GM12875 (cell line): ENCODE results near the gene SLC38A4.

Experiments
- H3K4me3 ChIP-seq: one replicate; pipeline ENCODE4 v1.5.1; 2011; ENCODE audit warnings: low read depth, low read length, control low read depth
- CTCF ChIP-seq: IDR thresholded peaks from 2 replicates; pipeline ENCODE4 v1.5.1; 2011; ENCODE audit warnings: low read depth, mild to moderate bottlenecking, control low read depth, inconsistent platforms, low read length, moderate library complexity, borderline replicate concordance; ENCODE audit not compliant: insufficient read depth

Gene SLC38A4

DNA sequence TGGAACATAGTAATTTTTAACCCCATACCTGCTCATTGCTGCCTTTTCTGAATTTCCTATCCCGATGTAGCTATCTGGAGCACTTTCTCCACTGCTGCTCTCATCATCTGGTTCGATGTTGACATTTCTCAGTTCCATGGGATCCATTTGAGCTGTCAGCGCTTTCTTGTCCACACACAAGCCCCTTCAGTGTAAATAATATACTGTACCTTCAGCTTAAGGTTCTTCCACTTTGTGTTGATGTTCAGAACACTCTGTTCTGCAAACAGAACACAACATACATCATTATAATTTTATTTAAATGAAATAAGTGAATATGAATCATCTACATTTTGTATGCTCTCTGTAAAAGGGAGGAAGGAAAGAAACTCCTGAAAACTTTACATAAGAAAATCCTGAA is 32.9 kb downstream of the SLC38A4 start:
- TF ChIP-seq CTCF, result no peak

GRCh38 chr12:46790066-46790465 is 35.7 kb downstream of the SLC38A4 start:
- TF ChIP-seq CTCF, result no peak
- no peak overlapping the region for H3K4me3 ChIP-seq

More for the DNA sequence above, 32.9 kb downstream of the SLC38A4 start:
- H3K4me3 ChIP-seq, result no peak overlapping the region

DNA sequence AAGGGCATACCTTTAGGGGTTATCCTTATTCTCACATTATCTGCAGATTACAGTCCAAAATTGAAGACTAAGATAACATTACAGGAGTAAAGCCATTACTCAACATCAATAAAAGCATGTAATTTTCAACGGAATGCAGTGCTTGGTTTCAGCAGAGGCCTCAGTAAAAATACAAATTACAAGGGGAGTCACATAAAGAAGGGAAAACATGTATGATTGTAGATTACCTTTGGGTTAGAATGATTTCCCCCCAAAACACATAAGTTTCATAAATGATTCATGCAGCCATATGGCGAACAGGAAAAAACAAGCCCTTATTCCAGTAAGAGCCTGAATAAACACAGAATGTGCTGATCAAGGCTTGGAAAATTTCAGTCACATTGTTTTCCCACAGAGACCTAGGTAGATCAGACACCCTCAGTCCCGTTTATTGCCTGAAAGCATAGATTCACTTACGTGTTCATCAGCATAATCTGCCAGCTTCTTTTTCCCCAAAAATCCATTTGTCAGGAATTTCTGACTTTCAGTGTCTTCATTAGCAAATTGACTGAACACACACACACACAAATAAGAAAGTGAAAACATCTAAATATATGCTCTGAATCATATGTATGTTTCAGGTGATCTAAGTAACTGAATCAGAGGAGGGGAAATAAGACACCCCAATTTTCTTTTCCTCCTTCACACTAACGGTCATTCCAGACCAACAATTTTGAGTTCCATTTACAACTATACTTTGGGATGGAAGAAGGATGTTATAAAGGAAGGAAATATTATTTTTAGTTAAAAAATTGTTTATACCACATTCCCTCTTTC is 37.5 kb downstream of the SLC38A4 start:
- TF ChIP-seq CTCF, result no peak

GRCh38 chr12:46787496-46788055 is 38.2 kb downstream of the SLC38A4 start:
- no peak overlapping the region for H3K4me3 ChIP-seq
- no peak for TF ChIP-seq CTCF

More for the DNA sequence above, 37.5 kb downstream of the SLC38A4 start:
- H3K4me3 ChIP-seq, result no peak overlapping the region

- TF ChIP-seq CTCF, result no peak
These were observed 39.0 kb downstream of the SLC38A4 start for GRCh38 chr12:46786774-46787173.

GRCh38 chr12:46785382-46785781 is 40.4 kb downstream of the SLC38A4 start:
- no peak overlapping the region for H3K4me3 ChIP-seq
- no peak for TF ChIP-seq CTCF

More at GRCh38 chr12:46786774-46787173, 39.0 kb downstream of the SLC38A4 start:
- H3K4me3 ChIP-seq, result no peak overlapping the region

GRCh38 chr12:46783871-46784270 is 41.9 kb downstream of the SLC38A4 start:
- no peak for TF ChIP-seq CTCF
- no peak overlapping the region for H3K4me3 ChIP-seq
